GM21381 (cell line): ENCODE data around the gene ARRDC4.
"Not testable (repeated sequence)": the region's sequence is repeated elsewhere in the genome, so short reads cannot be mapped to it uniquely, and the experiment has no call there.

ENCODE experiments used
- ATAC-seq: cut with Tn5 transposase; IDR thresholded peaks from one replicate; pipeline ENCODE4 v1.9.1; 2021; ENCODE audit warnings: mild to moderate bottlenecking, moderate library complexity; ENCODE audit not compliant: unreplicated experiment

ARRDC4 gene

DNA sequence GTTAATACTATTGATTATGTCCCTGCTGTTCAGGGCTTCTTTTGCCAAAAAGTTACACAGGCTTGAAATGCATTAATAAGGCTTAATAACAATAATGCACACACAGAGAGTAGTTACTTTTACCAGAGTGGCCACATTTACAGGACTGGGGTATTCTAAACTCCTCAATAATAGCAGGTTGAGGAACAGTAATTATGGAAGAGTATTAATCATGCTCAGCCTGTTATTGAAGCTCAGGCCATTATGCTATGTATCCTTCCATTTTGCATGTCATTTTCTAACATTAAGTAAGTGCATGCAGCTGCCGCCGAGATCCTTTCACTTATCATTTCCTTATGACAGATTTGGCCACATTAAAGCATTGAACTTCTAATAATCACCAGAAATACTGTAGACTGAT, 5.7 kb downstream of the ARRDC4 start:
- no peak for ATAC-seq

DNA sequence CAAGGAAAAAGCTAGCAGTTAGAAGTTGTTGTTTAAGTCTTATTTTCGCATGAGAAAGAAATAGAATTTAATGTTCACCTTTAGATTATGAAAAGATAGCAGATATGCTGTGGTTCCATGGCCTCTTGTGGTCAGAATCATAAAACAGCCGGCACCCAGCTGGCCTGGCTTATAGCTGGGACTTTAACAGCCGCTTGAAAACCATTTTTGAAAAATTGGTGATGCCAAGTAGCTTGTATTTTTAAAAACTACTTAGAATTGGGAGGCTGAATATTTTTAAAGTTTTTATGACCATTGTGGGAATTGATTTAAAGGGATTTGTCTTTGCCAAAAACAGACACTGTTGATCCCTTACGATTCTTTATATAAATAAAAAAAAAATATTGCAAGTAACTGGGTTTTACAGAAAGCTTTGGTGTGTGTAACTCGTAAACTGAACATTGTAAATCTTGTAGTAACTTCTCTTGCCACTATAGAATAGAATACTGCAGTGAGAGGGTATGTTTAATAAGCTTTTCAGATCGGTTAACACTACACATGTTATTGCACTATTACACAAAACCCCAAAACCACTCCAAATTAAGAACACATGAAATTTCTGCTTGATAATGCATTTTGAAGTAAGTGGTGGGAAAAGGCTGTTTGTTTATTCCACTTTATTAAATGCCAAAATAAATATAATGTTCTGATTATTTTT, 6.6 kb downstream of the ARRDC4 start:
- ATAC-seq = no peak

DNA sequence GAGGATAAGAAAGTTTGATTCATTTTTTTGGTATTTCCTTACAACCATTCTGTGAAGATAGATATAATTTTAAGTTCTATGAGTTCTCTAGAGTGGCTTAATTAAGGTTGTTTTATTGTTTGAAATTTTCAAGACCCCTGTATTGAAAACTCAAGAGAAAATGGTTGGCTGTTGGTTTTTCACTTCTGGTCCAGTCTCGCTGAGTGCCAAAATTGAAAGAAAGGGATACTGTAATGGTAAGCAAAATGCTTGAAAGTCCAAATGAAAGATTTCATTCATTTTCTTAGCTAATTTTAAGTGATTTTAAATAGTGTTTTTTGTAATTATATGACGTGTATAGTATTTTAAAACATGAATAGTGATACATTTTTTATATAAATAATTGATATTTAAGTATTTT, 7.4 kb downstream of the ARRDC4 start:
- ATAC-seq = no peak

DNA sequence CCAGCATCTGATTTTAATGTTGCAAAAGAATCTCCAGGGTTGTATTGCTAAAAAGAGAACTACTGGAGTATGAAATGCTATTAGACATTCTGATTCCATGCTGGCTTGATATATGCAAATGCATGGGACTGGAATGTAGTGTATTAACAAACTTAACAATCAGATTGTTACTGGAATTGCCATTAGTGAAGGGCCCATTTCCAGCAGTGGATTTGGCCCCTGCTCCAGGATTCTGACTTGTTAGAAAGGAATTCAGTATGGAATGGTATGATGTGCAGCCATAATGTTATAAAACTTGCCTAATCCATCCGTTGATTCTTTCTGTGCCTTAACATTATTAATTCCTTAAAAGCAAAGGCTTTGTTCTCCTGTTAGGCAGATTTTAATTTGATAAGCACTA, 7.9 kb downstream of the ARRDC4 start:
- ATAC-seq = no peak

DNA sequence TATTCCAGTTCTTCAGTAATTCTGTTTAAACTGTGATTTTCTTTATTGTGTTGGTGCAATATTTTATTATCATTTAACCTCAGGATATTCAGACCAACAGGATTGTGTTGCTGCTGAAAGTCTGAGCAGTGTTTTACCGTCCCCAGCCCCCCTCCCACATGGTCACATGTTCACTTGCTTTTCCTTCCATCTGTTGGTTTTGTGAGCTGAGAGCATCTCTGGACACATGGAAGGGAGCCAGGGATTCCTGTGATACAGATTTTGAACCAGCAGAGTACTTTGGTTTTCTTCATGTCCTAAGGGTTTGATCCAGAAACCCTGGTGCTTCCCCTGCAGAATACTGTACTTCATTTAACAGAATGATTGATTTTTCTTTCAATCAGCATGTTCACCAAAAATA, 11.9 kb downstream of the ARRDC4 start:
- no peak for ATAC-seq

DNA sequence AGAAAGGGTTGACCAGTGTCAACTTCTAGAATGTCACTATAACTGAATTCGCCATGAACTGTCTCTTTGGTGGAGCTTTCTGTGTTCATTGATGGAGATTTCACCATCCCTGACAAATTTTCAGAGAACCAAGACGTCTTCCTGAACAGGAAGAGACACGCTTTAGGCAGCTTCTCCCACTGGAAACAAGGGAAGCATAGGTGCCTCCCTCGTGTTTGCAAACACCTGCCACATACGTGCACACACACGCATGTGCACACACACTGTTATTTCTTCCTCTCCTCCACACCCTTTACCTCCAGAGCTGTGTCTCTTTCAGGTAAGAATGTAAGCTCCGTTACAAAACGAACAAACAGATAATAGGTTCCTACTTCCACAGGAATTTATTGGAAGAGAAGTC, 15.6 kb downstream of the ARRDC4 start:
- ATAC-seq = no peak

DNA sequence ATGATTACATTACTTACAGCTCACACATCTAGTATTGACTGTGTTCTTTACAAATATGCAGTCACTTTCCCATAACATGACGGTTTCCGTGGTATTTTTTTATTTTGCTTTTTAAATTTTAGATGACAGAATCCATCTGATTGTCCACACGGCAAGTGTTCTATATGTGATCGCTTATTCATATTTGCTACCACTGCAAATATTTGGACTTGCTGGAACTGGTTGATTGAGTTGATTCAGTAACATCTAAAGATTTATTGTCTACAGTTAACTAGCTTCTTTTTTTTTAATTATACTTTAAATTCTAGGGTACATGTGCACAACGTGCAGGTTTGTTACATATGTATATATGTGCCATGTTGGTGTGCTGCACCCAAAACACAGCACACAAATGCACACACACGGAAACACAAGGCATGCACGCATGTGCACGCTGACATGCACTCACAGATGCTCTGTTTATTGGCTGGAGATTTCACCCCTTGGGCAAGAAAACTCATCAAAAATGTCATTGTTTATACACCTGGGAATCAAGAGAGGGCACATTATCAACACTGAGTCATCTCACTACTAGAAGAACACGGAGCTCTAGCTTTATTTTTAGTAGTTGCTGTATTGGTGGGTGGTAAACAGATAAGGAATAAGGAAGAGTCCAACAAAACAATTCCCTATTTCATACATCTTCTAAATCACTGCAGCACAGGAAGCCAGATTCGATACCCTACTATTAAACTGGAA, 16.4 kb downstream of the ARRDC4 start:
- ATAC-seq = no peak

DNA sequence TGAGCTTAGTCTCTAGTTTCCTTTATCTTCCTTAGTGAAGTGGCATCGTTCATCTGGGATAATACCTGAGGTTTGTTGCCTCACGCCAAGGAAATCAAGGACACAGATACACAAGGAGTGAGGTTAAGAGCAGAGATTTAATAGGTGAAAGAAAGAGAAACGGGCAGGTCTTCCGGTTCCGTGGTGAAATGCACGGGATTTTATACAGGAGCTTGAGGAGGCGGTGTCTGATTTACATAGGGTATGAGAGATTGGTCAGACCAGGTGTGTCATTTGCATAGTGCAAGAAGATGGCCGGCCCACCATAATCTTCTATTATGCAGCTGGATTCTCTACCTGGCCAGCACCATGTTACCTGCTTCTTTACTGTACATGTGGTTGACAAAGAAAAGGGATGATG, 17.2 kb downstream of the ARRDC4 start:
- no peak for ATAC-seq

DNA sequence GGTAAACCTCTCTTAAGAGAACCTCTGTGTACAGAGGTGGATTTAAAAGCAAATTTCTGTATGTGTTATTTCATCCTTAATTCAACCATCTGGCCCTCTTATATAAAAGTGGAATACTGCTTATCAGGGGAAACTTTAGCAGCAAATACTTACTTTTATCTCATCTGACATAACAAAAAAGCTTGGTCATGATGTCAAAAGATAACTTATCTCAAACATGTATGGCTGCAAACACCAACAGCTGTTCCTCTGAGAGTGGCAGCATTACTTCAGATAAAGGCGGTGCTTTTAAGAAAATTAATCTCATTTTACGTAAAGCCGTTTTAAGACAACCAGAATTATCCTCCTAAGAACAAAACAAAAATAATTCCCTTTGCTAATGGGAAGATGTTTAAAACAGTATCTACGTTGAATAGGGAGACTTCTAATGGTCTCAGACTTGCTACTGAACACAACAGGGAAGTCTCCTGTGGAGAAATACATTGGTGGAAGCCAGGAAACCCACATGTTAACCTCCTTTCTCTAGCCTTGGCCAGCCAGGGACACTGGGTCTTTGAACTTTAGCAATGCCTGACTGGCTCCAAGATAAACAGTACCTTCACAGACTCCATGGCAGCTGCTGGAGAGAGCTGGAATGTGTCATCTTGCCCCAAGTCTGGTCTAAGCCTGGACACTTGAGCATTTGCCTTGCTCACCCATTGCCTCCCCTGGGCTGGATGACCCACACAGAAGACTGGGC, 18.1 kb downstream of the ARRDC4 start:
- no peak for ATAC-seq

DNA sequence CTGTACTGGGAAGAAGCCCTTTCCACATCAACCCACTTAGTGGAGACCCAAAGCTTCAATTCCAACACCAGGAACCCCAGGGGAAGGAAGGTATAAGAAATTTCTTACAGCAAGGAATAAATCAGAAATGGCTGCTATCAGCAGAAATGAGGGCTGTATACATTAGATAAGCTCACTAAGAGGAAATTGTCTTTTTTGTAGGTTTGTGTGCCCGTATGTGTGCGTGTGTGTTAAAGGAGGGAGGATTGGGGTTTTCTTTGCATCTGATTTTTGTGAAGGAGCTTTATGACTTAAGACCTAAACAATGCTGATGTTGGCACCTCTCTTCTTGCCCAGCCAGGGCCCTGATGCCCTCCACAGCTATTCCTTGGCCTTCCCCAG, 18.6 kb downstream of the ARRDC4 start:
- ATAC-seq = no peak

DNA sequence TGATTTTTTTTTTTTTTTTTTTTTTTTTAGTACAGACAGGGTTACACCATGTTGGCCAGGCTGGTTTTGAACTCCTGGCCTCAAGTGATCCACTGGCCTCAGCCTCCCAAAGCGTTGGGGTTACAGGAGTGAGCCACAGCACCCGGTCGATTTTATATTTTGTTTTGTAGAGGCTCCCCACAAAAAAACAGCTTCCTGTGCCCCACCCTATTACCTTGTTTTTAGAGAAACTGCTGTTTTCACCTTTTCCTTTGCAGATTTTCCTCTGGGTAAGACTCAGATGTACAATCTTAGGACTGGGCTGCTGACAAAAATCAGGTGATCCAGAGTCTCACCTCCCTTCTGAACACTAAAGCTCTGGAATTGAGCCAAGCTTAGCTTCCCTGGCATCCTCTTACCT, 20.6 kb downstream of the ARRDC4 start:
- no peak for ATAC-seq

DNA sequence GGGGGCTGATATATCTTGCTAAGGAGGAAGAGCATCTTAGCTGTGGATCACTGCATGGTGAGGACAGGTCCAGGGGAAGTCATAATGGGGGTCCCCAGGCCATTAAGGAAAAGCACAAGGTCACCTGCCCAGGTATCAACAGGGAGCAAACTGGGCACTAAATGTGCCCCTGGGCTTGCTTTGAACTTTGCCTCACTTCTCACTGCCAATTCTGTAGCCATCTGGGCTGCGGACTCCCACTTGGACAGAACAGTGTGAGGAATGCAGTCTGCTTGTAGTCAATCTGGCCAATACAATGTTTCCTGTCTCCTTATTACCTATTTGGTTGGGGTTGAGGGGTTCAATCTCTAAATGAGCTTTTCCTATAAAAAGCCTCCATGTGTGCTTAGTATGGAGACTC, 21.3 kb downstream of the ARRDC4 start:
- ATAC-seq = no peak

DNA sequence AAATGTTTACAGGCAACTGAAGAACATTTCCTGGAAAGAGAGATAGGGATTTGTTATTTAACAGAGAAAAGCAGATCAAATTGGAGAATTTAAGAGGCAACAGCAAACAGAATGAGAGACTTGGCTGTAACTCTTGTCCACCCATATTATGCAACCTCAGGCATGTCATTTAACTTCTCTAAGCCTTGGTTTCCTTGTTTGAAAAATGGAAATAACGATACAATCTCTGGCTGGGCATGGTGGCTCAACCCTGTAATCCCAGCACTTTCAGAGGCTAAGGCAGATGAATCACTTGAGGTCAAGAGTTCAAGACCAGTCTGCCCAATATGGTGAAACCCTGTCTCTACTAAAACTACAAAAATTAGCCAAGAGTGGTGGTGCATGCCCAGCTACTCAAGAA, 23.7 kb downstream of the ARRDC4 start:
- ATAC-seq = no peak

DNA sequence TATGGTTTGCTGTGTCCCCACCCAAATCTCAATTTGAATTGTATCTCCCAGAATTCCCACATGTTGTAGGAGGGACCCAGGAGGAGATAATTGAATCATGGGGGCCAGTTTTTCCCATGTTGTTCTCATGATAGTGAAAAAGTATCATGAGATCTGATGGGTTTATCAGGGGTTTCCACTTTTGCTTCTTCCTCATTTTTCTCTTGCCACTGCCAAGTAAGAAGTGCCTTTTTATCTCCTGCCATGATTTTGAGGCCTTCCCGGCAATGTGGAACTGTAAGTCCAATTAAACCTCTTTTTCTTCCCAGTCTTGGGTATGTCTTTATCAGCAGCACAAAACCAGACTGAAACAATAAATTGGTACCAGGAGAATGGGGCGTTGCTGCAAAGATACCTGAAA, 25.5 kb downstream of the ARRDC4 start:
- ATAC-seq = not testable (repeated sequence)

DNA sequence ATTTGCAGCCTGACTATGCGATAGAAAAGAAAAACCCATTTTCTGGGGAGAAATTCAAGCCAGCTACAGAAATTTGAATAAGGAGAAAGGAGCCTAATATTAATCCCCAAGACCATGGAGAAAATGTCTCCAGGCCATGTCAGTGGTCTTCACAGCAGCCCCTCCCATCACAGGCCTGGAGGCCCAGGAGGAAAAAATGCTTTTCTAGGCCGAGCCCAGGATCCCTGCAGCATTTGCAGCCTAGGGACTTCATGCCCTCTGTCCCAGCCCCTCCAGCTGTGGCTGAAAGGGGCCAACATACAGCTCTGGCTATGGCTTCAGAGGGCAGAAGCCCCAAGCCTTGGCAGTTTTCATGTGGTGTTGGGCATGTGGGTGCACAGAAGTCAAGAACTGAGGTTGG, 26.3 kb downstream of the ARRDC4 start:
- no peak for ATAC-seq

DNA sequence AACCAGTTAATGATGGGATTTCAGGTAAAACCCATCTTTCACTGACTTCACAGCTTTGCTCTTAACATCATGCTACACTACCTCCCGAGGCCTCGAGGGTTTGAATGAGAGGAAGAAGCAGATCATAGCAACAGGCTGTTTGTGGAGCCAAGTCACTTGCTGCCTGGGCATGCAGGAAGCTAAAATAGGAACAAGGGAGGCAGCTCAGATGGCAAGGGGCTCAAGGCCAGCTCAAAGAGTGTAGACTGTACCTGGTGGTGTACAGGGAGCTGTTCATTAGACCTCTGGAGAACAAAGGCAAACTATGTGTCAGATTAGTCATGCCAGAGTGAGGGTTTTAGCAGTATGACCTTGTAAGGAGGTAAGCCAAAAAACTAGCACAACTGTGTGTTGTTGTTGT, 28.8 kb downstream of the ARRDC4 start:
- no peak for ATAC-seq

DNA sequence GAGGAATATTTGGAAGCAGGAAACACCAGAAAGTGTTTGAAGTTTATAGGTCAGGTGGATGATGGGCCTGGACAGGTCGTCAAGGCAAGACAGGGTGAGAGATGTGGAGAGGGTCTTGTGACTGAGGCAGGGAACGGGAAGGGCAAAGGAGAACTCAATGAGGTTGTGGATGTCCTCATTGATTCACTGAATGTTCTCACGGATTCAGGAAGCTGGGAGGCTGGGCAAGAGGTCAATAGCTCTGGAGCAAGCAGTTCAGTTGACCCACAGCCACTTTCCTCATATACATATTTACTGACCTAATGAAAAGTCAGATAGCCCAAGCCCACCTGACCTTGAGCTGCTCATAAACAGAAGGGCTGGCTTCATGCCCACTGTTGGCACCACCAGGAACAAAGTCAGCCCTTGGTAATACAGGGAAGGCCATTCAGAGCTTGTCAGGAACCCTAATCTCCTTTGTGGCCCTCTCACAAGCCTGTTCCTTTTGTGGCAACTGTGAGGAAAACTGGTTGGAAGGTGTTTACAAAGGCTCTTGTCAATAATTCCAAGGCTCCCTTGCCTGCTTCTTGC, 31.6 kb downstream of the ARRDC4 start:
- no peak for ATAC-seq

DNA sequence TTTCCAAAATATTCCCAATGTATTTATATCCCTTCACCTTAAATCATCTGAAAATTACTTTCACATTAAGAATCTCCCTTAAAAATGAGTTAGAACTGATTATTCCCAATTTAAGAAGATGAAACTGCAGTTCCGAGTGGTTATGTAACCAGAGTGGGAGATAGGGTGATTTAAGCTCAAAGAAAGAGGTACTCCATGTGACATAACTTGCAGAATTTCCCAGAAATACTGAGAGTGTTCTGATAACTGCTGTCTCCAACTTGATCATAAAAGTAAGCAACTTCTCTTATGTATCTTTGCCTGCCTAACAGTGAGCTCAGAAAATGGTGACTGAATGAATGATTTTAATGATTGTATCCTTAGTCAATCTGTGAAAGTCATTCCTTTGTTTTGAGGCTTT, 32.3 kb downstream of the ARRDC4 start:
- no peak for ATAC-seq

DNA sequence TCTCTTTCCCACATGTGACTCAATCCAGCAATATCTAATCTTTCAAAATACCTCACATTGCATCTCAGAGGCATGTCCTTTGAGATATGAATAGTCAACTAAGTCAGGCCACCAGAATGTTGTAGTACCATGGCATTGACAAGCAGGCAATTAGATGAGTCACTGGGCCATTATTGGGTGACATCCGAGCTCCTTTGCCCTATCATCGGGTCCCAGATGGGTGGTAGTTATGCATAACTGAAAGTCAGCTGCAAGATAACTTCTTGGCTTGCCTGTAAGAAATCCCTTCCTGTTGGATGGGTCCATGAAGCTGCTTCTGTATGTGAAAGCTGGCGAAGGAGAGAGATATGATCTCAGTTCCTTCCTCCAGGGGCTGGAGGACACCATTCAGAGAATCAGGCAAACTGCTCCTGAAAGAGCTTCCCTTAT, 32.8 kb downstream of the ARRDC4 start:
- ATAC-seq = no peak

DNA sequence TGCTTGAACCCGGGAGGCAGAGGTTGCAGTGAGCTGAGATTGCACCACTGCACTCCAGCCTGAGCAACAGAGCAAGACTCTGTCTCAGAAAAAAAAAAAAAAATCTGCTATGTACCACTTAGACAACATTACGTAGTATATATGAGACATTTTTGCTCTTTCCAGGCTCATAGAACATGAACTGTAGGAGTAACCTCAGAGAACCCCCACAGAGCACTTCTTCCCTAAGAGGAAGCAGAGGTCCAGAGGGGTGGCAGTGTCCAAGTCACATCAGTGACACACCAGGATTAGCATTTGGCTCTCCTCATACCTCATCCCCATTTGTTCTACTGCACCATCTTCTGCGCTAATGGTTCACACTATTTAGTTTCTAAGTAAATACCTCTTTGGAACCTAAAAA, 33.7 kb downstream of the ARRDC4 start:
- ATAC-seq = no peak

DNA sequence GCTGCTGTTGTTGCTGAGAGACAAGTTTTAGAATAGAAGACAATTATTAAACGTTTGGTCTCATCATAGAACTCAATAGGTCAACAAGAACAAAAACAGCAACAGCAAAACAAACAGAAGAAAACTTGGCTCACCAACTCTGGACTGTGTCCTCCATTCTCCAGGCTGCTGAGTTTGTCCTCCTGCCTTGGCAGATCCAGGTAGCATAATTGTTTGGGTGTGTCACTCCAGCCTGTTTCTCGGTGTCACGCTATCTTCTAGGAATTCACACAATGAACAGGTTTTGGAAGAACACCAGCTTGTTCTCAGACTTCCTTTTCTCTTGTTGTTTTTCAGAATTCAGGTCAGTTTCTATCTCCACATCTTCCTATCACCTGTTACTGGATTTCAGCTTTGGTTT, 34.7 kb downstream of the ARRDC4 start:
- no peak for ATAC-seq
